Ishikawa (cell line): ENCODE results near the gene INO80C.

Experiments used
- CEBPB ChIP-seq: IDR thresholded peaks from 2 replicates; pipeline ENCODE4 v1.6.1; 2012
- CREB1 ChIP-seq: IDR thresholded peaks from 2 replicates; pipeline ENCODE4 v1.6.1; 2012; ENCODE audit warnings: low read depth
- EGR1 ChIP-seq: IDR thresholded peaks from 2 replicates; pipeline ENCODE4 v1.6.1; 2012
- EP300 ChIP-seq: IDR thresholded peaks from 2 replicates; pipeline ENCODE4 v1.6.1; 2012; ENCODE audit warnings: borderline replicate concordance
- FOXM1 ChIP-seq: IDR thresholded peaks from 2 replicates; pipeline ENCODE4 v1.6.1; 2012; ENCODE audit warnings: low read depth, borderline replicate concordance
- NFIC ChIP-seq: IDR thresholded peaks from 2 replicates; pipeline ENCODE4 v1.6.1; 2012
- RAD21 ChIP-seq: IDR thresholded peaks from 2 replicates; pipeline ENCODE4 v1.6.1; 2012; ENCODE audit warnings: low read depth
- TAF1 ChIP-seq: IDR thresholded peaks from 2 replicates; pipeline ENCODE4 v1.6.1; 2012; ENCODE audit warnings: low read depth, mild to moderate bottlenecking
- TCF12 ChIP-seq: IDR thresholded peaks from 2 replicates; pipeline ENCODE4 v1.6.1; 2012; ENCODE audit warnings: low read depth
- TEAD4 ChIP-seq: IDR thresholded peaks from 2 replicates; pipeline ENCODE4 v1.6.1; 2012
- YY1 ChIP-seq: IDR thresholded peaks from 2 replicates; pipeline ENCODE4 v1.6.1; 2012; ENCODE audit warnings: low read depth
- ZBTB7A ChIP-seq: IDR thresholded peaks from 2 replicates; pipeline ENCODE4 v1.6.1; 2012; ENCODE audit warnings: low read depth
- TF ChIP-seq, protein P1 (sequence below): IDR thresholded peaks from 2 replicates; pipeline ENCODE4 v1.6.1; 2012
- TF ChIP-seq, protein P2 (sequence below): IDR thresholded peaks from 2 replicates; pipeline ENCODE4 v1.6.1; 2012; ENCODE audit warnings: low read depth, mild to moderate bottlenecking
- TF ChIP-seq, protein P3 (sequence below): IDR thresholded peaks from 2 replicates; pipeline ENCODE4 v1.6.1; 2012

INO80C gene

DNA sequence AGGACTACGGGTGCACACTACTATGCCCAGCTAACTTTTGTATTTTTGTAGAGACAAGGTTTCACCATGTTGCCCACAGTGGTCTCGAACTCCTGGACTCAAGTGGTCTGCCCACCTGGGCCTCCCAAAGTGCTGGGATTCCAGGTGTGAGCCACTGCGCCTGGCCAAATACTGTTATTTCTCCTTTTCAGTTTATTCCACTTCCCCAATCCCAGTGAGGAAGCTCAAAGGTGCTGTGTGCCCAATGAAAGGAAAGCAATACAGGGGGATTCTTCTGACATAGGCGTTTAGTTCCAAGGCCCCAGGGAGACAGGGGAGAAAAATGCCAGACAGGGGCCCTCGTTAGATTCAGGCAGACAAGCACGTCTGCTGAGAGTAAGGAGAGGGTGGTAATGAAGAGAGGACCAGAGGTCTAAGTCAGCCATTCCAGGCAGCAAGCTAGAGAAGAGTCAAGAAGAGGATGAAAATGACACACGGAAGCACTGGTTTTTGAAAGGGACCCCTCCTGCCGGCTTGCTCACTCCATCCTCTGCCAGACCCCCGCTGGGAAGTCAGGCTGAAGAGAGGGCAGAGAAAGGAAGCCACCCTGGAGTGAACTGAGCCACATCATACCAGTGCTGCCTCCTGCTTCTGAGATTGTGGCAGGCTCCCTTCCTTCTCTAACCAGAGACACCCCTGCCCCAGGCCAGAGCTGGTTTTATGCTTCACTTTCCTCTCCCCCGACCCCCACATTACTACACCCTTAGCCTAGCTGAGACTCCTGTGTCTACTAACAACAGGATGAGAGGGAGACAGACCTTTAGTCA, 6.7 kb downstream of the INO80C start:
- TF ChIP-seq RAD21 (no peak), CREB1 (no peak), TCF12 (no peak), EGR1 (no peak), EP300 (no peak), NFIC (no peak)
- TF ChIP-seq, protein P1, sequence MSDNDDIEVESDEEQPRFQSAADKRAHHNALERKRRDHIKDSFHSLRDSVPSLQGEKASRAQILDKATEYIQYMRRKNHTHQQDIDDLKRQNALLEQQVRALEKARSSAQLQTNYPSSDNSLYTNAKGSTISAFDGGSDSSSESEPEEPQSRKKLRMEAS: no peak
- TF ChIP-seq, protein P2, sequence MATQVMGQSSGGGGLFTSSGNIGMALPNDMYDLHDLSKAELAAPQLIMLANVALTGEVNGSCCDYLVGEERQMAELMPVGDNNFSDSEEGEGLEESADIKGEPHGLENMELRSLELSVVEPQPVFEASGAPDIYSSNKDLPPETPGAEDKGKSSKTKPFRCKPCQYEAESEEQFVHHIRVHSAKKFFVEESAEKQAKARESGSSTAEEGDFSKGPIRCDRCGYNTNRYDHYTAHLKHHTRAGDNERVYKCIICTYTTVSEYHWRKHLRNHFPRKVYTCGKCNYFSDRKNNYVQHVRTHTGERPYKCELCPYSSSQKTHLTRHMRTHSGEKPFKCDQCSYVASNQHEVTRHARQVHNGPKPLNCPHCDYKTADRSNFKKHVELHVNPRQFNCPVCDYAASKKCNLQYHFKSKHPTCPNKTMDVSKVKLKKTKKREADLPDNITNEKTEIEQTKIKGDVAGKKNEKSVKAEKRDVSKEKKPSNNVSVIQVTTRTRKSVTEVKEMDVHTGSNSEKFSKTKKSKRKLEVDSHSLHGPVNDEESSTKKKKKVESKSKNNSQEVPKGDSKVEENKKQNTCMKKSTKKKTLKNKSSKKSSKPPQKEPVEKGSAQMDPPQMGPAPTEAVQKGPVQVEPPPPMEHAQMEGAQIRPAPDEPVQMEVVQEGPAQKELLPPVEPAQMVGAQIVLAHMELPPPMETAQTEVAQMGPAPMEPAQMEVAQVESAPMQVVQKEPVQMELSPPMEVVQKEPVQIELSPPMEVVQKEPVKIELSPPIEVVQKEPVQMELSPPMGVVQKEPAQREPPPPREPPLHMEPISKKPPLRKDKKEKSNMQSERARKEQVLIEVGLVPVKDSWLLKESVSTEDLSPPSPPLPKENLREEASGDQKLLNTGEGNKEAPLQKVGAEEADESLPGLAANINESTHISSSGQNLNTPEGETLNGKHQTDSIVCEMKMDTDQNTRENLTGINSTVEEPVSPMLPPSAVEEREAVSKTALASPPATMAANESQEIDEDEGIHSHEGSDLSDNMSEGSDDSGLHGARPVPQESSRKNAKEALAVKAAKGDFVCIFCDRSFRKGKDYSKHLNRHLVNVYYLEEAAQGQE: no peak

DNA sequence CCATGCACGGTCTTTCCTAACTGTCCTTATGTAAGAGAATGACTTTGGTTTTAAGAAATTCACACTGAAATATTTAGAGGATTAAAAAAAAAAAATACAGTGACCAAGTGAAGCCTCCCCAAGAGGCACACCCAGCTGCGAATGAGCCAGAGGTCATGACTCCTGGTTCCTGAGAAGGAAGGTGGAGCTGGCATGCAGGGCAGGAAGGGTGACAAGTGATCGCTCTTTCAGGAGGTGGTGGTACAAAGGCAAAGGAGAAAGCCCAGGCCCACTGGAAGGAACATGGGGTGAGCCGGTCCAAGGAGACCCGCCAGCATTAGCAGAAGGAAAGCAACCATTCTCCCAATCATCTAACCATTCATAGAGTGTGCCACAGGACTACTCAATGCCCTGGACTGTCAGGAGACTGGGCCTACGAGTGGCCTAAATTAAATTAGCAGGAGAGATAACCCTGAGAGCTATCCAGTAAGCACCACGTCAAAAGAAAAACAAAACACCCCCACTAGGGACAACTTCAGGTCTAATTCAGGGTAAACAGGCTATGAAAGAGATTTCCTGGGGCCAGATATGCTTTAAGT, 7.8 kb downstream of the INO80C start:
- TF ChIP-seq YY1: no peak
- no peak for TF ChIP-seq TCF12
- no peak for TF ChIP-seq ZBTB7A
- TF ChIP-seq CREB1: no peak
- TF ChIP-seq, protein P2: no peak
- TF ChIP-seq CEBPB: no peak
- no peak for TF ChIP-seq FOXM1
- TF ChIP-seq, protein P1: no peak
- no peak for TF ChIP-seq EGR1

DNA sequence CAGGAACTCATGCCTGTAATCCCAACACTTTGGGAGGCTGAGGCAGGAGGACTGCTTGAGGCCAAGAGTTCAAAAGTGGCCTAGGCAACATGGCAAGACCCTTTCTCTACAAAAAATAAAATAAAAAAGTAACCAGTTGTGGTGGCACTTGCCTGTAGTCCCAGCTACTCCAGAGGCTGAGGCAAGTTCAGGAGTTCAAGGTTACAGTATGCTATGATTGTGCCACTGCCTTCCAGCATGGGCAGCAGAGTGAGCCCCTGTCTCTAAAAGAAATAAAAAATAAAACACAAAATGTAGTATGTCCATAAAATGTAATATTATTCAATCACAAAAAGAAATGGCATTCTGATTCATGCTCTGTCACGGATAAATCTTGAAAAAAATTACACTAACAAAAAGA, 11.9 kb downstream of the INO80C start:
- TF ChIP-seq CEBPB (no peak), NFIC (no peak), ZBTB7A (no peak), EGR1 (no peak), FOXM1 (no peak), RAD21 (no peak), CREB1 (no peak), YY1 (no peak), TAF1 (no peak), EP300 (no peak), TCF12 (no peak), TEAD4 (no peak)
- TF ChIP-seq, protein P2: no peak
- TF ChIP-seq, protein P3, sequence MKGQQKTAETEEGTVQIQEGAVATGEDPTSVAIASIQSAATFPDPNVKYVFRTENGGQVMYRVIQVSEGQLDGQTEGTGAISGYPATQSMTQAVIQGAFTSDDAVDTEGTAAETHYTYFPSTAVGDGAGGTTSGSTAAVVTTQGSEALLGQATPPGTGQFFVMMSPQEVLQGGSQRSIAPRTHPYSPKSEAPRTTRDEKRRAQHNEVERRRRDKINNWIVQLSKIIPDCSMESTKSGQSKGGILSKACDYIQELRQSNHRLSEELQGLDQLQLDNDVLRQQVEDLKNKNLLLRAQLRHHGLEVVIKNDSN: no peak
- TF ChIP-seq, protein P1: no peak

DNA sequence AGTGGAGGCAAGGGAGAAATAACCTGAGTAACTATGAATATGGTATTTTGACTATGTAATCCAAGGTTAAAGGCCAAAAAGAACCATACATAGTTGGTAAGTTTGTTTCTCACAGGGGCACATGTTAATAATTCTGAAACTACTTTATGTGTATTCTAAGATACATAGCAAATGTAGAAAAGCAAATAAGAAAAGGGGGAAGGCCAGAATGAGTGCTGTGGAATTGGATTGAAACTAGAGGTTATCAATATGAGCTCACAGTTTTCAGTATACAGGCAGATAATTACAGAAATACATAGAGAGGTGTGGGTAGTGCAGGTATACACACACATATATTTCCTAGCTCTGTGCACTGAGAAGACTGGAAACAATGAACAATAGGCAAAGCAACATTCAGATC, 13.7 kb downstream of the INO80C start:
- no peak for TF ChIP-seq EP300
- TF ChIP-seq CREB1: no peak
- TF ChIP-seq TEAD4: no peak
- TF ChIP-seq TCF12: no peak
- no peak for TF ChIP-seq NFIC
- TF ChIP-seq YY1: no peak
- TF ChIP-seq, protein P1: no peak
- TF ChIP-seq ZBTB7A: no peak
- no peak for TF ChIP-seq TAF1
- TF ChIP-seq CEBPB: no peak
- TF ChIP-seq, protein P2: no peak
- no peak for TF ChIP-seq EGR1
- TF ChIP-seq, protein P3: no peak
- no peak for TF ChIP-seq FOXM1
- no peak for TF ChIP-seq RAD21
